ENCODE data around the gene TRIP11.

DNA sequence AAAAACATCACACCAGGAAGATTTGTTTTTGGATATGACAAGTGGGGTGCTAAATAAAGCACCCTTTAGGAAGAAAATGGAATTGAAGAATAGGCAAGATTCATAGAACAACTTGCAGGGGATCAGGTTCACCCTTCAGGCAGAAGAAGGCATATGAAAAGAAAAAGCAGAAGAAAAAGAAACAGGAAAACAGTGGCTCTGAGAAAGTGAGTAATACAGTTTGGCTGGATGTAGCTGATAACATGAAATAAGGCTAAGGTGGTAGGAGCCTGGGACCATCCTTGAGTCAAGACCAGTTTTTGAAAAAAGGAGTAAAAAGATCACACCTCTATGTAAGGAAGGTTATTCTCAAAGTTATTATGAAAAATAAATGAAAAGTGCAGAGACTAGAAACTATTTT, 42.4 kb downstream of the TRIP11 start:
- TF ChIP-seq, protein P1, sequence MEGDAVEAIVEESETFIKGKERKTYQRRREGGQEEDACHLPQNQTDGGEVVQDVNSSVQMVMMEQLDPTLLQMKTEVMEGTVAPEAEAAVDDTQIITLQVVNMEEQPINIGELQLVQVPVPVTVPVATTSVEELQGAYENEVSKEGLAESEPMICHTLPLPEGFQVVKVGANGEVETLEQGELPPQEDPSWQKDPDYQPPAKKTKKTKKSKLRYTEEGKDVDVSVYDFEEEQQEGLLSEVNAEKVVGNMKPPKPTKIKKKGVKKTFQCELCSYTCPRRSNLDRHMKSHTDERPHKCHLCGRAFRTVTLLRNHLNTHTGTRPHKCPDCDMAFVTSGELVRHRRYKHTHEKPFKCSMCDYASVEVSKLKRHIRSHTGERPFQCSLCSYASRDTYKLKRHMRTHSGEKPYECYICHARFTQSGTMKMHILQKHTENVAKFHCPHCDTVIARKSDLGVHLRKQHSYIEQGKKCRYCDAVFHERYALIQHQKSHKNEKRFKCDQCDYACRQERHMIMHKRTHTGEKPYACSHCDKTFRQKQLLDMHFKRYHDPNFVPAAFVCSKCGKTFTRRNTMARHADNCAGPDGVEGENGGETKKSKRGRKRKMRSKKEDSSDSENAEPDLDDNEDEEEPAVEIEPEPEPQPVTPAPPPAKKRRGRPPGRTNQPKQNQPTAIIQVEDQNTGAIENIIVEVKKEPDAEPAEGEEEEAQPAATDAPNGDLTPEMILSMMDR (conservative IDR thresholded peaks at IDR 0.05): no peak
- no peak for TF ChIP-seq ZFX (IDR thresholded peaks at IDR 0.05)

Data from C4-2B (cell line).